Breast epithelium (tissue), 3 donors: ENCODE results near the gene TRMT44.

ENCODE experiments used
- CTCF ChIP-seq, 3 donors: fragments of 450-650 bp; IDR thresholded peaks; one replicate each; pipeline ENCODE4 v1.5.1; 2016 to 2017; ENCODE audit warnings: antibody characterized with exemption in 3 of 3, mild to moderate bottlenecking in 3 of 3, moderate library complexity in 3 of 3
- POLR2A ChIP-seq: fragments of 450-650 bp; IDR thresholded peaks from one replicate; pipeline ENCODE4 v1.6.1; 2016; ENCODE audit warnings: antibody characterized with exemption, mild to moderate bottlenecking, moderate library complexity
- POLR2AphosphoS5 ChIP-seq, 3 donors: sonication (generic); formaldehyde crosslinking; IDR thresholded peaks; one replicate each; pipeline ENCODE4 v1.6.1; 2017; ENCODE audit warnings: antibody characterized with exemption in 3 of 3

- TF ChIP-seq CTCF (IDR thresholded peaks at IDR 0.05) (no peak), POLR2AphosphoS5 (IDR thresholded peaks at IDR 0.05) (no peak), POLR2A (no peak)
These were observed 30.0 kb downstream of the TRMT44 start for GRCh38 chr4:8470451-8471024.
